Neural cell (in vitro differentiated cells): Measurements from ENCODE around the gene CNFN. TPM values are rescaled to one million over a fixed set of nuclear protein-coding genes. Genes with fewer than 3 reads are reported as not detected.

Experiments used
- H2AFZ ChIP-seq: fragments of 200-600, 300-800 bp; sonication (generic), shearing (Covaris generic); 2 replicates; pipeline ENCODE4 v1.6.0; 2014; ENCODE audit warnings: low read depth, mild to moderate bottlenecking, antibody characterized with exemption, low read length, moderate library complexity
- H3F3A ChIP-seq: fragments of 200-600 bp; shearing (Covaris generic); 2 replicates; pipeline ENCODE4 v1.6.1; 2016; ENCODE audit warnings: mild to moderate bottlenecking, moderate library complexity, mixed read lengths, antibody characterized with exemption, low read length; ENCODE audit not compliant: insufficient read depth, poor library complexity, severe bottlenecking
- H3K27ac ChIP-seq: fragments of 200-600, 300-800 bp; sonication (generic), shearing (Covaris generic); 2 replicates; pipeline ENCODE4 v1.5.1; 2014; ENCODE audit warnings: mild to moderate bottlenecking, low read length, moderate library complexity
- H3K27me3 ChIP-seq: fragments of 300-800, 200-600 bp; sonication (generic), shearing (Covaris generic); 2 replicates; pipeline ENCODE4 v1.6.0; 2014; ENCODE audit warnings: mild to moderate bottlenecking, low read depth, low read length, moderate library complexity; ENCODE audit not compliant: insufficient read depth
- H3K36me3 ChIP-seq: fragments of 300-800, 200-600 bp; sonication (generic), shearing (Covaris generic); 2 replicates; pipeline ENCODE4 v1.5.1; 2014; ENCODE audit warnings: mild to moderate bottlenecking, antibody characterized with exemption, low read length, moderate library complexity; ENCODE audit not compliant: insufficient read depth
- H3K4me2 ChIP-seq: fragments of 300-800, 200-600 bp; sonication (generic), shearing (Covaris generic); 2 replicates; pipeline ENCODE4 v1.6.0; 2014; ENCODE audit warnings: mild to moderate bottlenecking, low read length
- H3K4me3 ChIP-seq: fragments of 300-800, 200-600 bp; sonication (generic), shearing (Covaris generic); 2 replicates; pipeline ENCODE4 v1.5.1; 2014; ENCODE audit warnings: mild to moderate bottlenecking, low read length, moderate library complexity
- H3K79me2 ChIP-seq: fragments of 200-600 bp; shearing (Covaris generic); replicated peaks from 2 replicates; pipeline ENCODE4 v1.6.0; 2014; ENCODE audit warnings: mild to moderate bottlenecking, low read length, moderate library complexity; ENCODE audit not compliant: insufficient read depth
- H3K9ac ChIP-seq: fragments of 300-800, 200-600 bp; sonication (generic), shearing (Covaris generic); 2 replicates; pipeline ENCODE4 v1.6.1; 2016; ENCODE audit warnings: mild to moderate bottlenecking, low read length, mixed read lengths
- H3K9me2 ChIP-seq: fragments of 200-600 bp; shearing (Covaris generic); 2 replicates; pipeline ENCODE4 v1.6.1; 2016; ENCODE audit warnings: mild to moderate bottlenecking, low read length, mixed read lengths; ENCODE audit not compliant: insufficient read depth
- H3K9me3 ChIP-seq: fragments of 200-600, 300-800 bp; sonication (generic), shearing (Covaris generic); 2 replicates; pipeline ENCODE4 v1.6.1; 2016; ENCODE audit warnings: mild to moderate bottlenecking, mixed run types, low read length, moderate library complexity, mixed read lengths
- H4K20me1 ChIP-seq: fragments of 200-600 bp; shearing (Covaris generic); 2 replicates; pipeline ENCODE4 v1.6.1; 2016; ENCODE audit warnings: mild to moderate bottlenecking, mixed run types; ENCODE audit not compliant: insufficient read depth
- CTCF ChIP-seq: fragments of 450-650 bp; IDR thresholded peaks from 2 replicates; pipeline ENCODE4 v1.5.1; 2014; ENCODE audit warnings: antibody characterized with exemption, mild to moderate bottlenecking, moderate library complexity; ENCODE audit not compliant: poor library complexity, severe bottlenecking
- EP300 ChIP-seq: fragments of 450-650 bp; conservative IDR thresholded peaks from 2 replicates; pipeline ENCODE4 v1.6.1; 2014; ENCODE audit warnings: antibody characterized with exemption, mild to moderate bottlenecking, moderate library complexity; ENCODE audit not compliant: poor library complexity, severe bottlenecking
- EZH2 ChIP-seq: fragments of 200-600, 300-800 bp; shearing (Covaris generic), sonication (generic); IDR thresholded peaks from 2 replicates; pipeline ENCODE4 v1.6.1; 2014; ENCODE audit warnings: antibody characterized with exemption, low read length, borderline replicate concordance, mild to moderate bottlenecking; ENCODE audit not compliant: insufficient read depth, poor library complexity, severe bottlenecking
- MXI1 ChIP-seq: fragments of 450-650 bp; conservative IDR thresholded peaks from 2 replicates; pipeline ENCODE4 v1.6.1; 2014; ENCODE audit warnings: antibody characterized with exemption, mild to moderate bottlenecking; ENCODE audit not compliant: poor library complexity, severe bottlenecking
- RAD21 ChIP-seq: fragments of 450-650 bp; conservative IDR thresholded peaks from 2 replicates; pipeline ENCODE4 v1.6.1; 2014; ENCODE audit warnings: antibody characterized with exemption, mild to moderate bottlenecking, moderate library complexity
- REST ChIP-seq: IDR thresholded peaks from 2 replicates; pipeline ENCODE4 v1.6.1; 2012; ENCODE audit warnings: borderline replicate concordance
- SMC3 ChIP-seq: fragments of 450-650 bp; conservative IDR thresholded peaks from 2 replicates; pipeline ENCODE4 v1.6.1; 2014; ENCODE audit warnings: antibody characterized with exemption, mild to moderate bottlenecking, moderate library complexity; ENCODE audit not compliant: poor library complexity
- TAF1 ChIP-seq: IDR thresholded peaks from 2 replicates; pipeline ENCODE4 v1.6.1; 2012; ENCODE audit warnings: low read depth
- polyA plus RNA-seq: library from polyadenylated mRNA; depleted of rRNA; stranded (reverse); fragments of >200 nt; gene quantifications from 2 replicates; pipeline ENCODE4 v1.2.3, GENCODE V29; 2014

The CNFN gene
- polyA plus RNA-seq, 1 donor from 2014 or later = not detected

DNA sequence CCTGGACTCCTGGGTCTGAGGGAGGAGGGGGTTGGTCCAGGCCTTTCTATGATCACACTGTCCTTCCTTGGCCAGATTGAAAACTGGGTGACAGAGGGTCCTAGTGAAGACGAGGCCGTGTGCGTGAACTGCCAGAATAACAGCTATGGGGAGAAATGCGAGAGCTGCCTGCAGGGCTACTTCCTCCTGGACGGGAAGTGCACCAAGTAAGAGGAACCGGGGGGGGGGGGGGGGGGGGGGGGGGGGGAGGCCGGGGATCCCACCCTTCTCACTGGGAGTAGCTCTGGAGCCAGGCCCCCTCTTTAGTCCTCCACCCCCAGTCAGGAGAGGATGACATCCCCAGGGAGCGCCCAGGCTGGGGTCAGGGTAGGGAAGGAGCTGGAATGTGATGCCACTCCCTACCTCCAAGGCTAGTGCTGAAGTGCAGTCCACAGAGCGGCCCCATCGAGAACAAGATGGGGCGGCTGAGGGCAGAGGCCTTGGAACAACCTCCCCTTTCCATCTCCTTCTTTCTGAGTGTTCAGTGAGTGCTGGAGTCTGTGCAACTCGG, 19.4 kb downstream of the CNFN start:
- Histone ChIP-seq H3K79me2 (no peaks in the 10 kb centered on the region), H3K9me3 (no peaks in the 10 kb centered on the region), H3K27me3 (no peaks in the 10 kb centered on the region), H2AFZ (no peak overlapping the region), H3K27ac (no peak overlapping the region), H3K36me3 (no peaks in the 10 kb centered on the region), H3K9me2 (no peaks in the 10 kb centered on the region), H3K4me2 (no peak overlapping the region), H4K20me1 (no peaks in the 10 kb centered on the region), H3F3A (no peaks in the 10 kb centered on the region), H3K4me3 (no peak overlapping the region), H3K9ac (no peak overlapping the region)
- TF ChIP-seq MXI1 (no peak), RAD21 (no peak), EZH2 (no peak), CTCF (no peak)

GRCh38 chr19:42370068-42370520, 20.0 kb downstream of the CNFN start:
- H3K36me3 ChIP-seq = no peaks in the 10 kb centered on the region
- TF ChIP-seq EP300 (no peak), SMC3 (no peak), TAF1 (no peak), REST (no peak), MXI1 (no peak), EZH2 (no peak)
- H3K9me2 ChIP-seq = no peaks in the 10 kb centered on the region
- no peaks in the 10 kb centered on the region for H3K27me3 ChIP-seq
- no peak overlapping the region for H3K27ac ChIP-seq
- H3K4me3 ChIP-seq = no peak overlapping the region
- H4K20me1 ChIP-seq = no peaks in the 10 kb centered on the region
- no peak overlapping the region for H3K4me2 ChIP-seq
- H2AFZ ChIP-seq = no peak overlapping the region
- no peaks in the 10 kb centered on the region for H3F3A ChIP-seq
- no peaks in the 10 kb centered on the region for H3K79me2 ChIP-seq
- no peak overlapping the region for H3K9ac ChIP-seq
- no peaks in the 10 kb centered on the region for H3K9me3 ChIP-seq
